H1 (cell line): ENCODE measurements around the gene CTPS1.

Experiments
- ASH2L ChIP-seq: fragments of 200-600, 300-600 bp; sonication (generic); IDR thresholded peaks from one replicate; pipeline ENCODE4 v1.7.1; 2017; ENCODE audit warnings: low read length
- CBX8 ChIP-seq: fragments of 300-800, 300-1000 bp; sonication (generic); IDR thresholded peaks from 2 replicates; pipeline ENCODE4 v1.7.1; 2016; ENCODE audit warnings: low read depth, low read length, borderline replicate concordance
- CTCF ChIP-seq, 3 experiments: IDR thresholded peaks; 1 replicate in 2 of 3; 2 replicates in 1 of 3; pipeline versions ENCODE4 v1.5.1 to v1.6.1; 2011; ENCODE audit warnings: low read length in 3 of 3, mild to moderate bottlenecking in 3 of 3, inconsistent platforms in 2 of 3, low read depth in 1 of 3, moderate library complexity in 1 of 3; ENCODE audit not compliant: insufficient read depth in 1 of 3; ENCODE audit errors: control extremely low read depth in 1 of 3
- EZH2 ChIP-seq: fragments of 200-600 bp; sonication (generic); IDR thresholded peaks from 2 replicates; pipeline ENCODE4 v1.7.1; 2012; ENCODE audit warnings: low read depth, mild to moderate bottlenecking, moderate library complexity, low read length, inconsistent platforms; ENCODE audit not compliant: severe bottlenecking
- HDAC2 ChIP-seq, 2 experiments: fragments of 300-600 bp in 1 of 2; sonication (generic) in 1 of 2; IDR thresholded peaks; 2 replicates each; pipeline ENCODE4 v1.6.1; 2011 to 2012; ENCODE audit warnings: low read depth in 2 of 2, low read length in 2 of 2, mild to moderate bottlenecking in 2 of 2, moderate library complexity in 2 of 2, borderline replicate concordance in 1 of 2, inconsistent platforms in 1 of 2
- POLR2A ChIP-seq, 2 experiments: IDR thresholded peaks; 1 replicate in 1 of 2; 2 replicates in 1 of 2; pipeline ENCODE4 v1.6.1; 2011; ENCODE audit warnings: low read depth in 2 of 2, low read length in 2 of 2, mild to moderate bottlenecking in 2 of 2; ENCODE audit errors: control extremely low read depth in 1 of 2
- RFX5 ChIP-seq: IDR thresholded peaks from 2 replicates; pipeline ENCODE4 v1.6.1; 2011; ENCODE audit warnings: low read depth, low read length, improper control_type of control experiment, borderline replicate concordance
- SAP30 ChIP-seq: fragments of 300-600 bp; sonication (generic); IDR thresholded peaks from 2 replicates; pipeline ENCODE4 v1.7.1; 2012; ENCODE audit warnings: low read length, moderate library complexity, mild to moderate bottlenecking, inconsistent platforms; ENCODE audit not compliant: insufficient read depth, insufficient replicate concordance
- SP2 ChIP-seq: IDR thresholded peaks from 2 replicates; pipeline ENCODE4 v1.6.1; 2012; ENCODE audit warnings: mild to moderate bottlenecking, low read length, inconsistent platforms
- SUZ12 ChIP-seq: fragments of 200-600 bp; sonication (generic); IDR thresholded peaks from 2 replicates; pipeline ENCODE4 v1.6.1; 2012; ENCODE audit warnings: mild to moderate bottlenecking, inconsistent platforms, low read length, moderate library complexity, mixed read lengths
- TAF1 ChIP-seq: IDR thresholded peaks from 2 replicates; pipeline ENCODE4 v1.6.1; 2011; ENCODE audit warnings: mild to moderate bottlenecking, low read depth, low read length
- TBP ChIP-seq: IDR thresholded peaks from 2 replicates; pipeline ENCODE4 v1.6.1; 2011; ENCODE audit warnings: low read depth, low read length, improper control_type of control experiment
- YY1 ChIP-seq: IDR thresholded peaks from 2 replicates; pipeline ENCODE4 v1.6.1; 2011; ENCODE audit warnings: low read depth, mild to moderate bottlenecking, low read length

GRCh38 chr1:40986956-40987355, 7.5 kb downstream of the CTPS1 start:
- TF ChIP-seq POLR2A (IDR thresholded peaks at IDR 0.05; ENCODE audit: control extremely low read depth in 1 of 2, low read depth in 2 of 2, low read length in 2 of 2) = no peak; a peak in 1 of 3 replicates
- no peak for TF ChIP-seq TBP
- no peak for TF ChIP-seq SUZ12
- TF ChIP-seq CTCF (IDR thresholded peaks at IDR 0.05; ENCODE audit: control extremely low read depth in 1 of 3, insufficient read depth in 1 of 3, low read depth in 1 of 3, low read length in 3 of 3) = no peak
- no peak for TF ChIP-seq SP2
- no peak for TF ChIP-seq YY1
- TF ChIP-seq EZH2 = no peak
- TF ChIP-seq SAP30 = no peak
- no peak for TF ChIP-seq HDAC2 (IDR thresholded peaks at IDR 0.05; ENCODE audit: borderline replicate concordance in 1 of 2, low read depth in 2 of 2, low read length in 2 of 2)
- TF ChIP-seq ASH2L = no peak
- no peak for TF ChIP-seq TAF1
- TF ChIP-seq RFX5 = no peak
- TF ChIP-seq CBX8 = no peak
